ENCODE results near the gene CIC. TPM values are rescaled to one million over a fixed set of nuclear protein-coding genes. Genes with fewer than 3 reads are reported as not detected.

CIC gene
- total and polyA plus RNA-seq, 2 of the 13 experiments (the other 11 are each of a cell fraction or from before 2014, with no cell fraction given) = 5.9 to 8.0 TPM

GRCh38 chr19:42267644-42268141 is 1.4 kb upstream of the CIC start (continued):
- TF ChIP-seq SNAPC4 (CRISPR knock-in tag; IDR thresholded peaks at IDR 0.05) (no peak), ZNF383 (CRISPR knock-in tag; IDR thresholded peaks at IDR 0.05; ENCODE audit: borderline replicate concordance) (0 out of 2 replicates have a peak, but pooled peaks have one; percentile 47), MZF1 (CRISPR knock-in tag; IDR thresholded peaks at IDR 0.05; ENCODE audit: borderline replicate concordance) (0 out of 2 replicates have a peak, but pooled peaks have one; percentile 47), SP4 (CRISPR knock-in tag; IDR thresholded peaks at IDR 0.05) (peak; percentile 22; the same call in 1 of the 2 replicates), NCOA1 (CRISPR knock-in tag; IDR thresholded peaks at IDR 0.05) (no peak; the same call in 1 of the 2 replicates), PTBP1 (IDR thresholded peaks at IDR 0.05; ENCODE audit: low read depth, low read length, poor library complexity, severe bottlenecking) (no peak), ZNF652 (CRISPR knock-in tag; IDR thresholded peaks at IDR 0.05; ENCODE audit: borderline replicate concordance, low read depth) (no peak), ZBTB20 (CRISPR knock-in tag; IDR thresholded peaks at IDR 0.05; ENCODE audit: borderline replicate concordance, low read depth) (peak; percentile 49; the same call in 1 of the 2 replicates), NFIB (CRISPR knock-in tag; IDR thresholded peaks at IDR 0.05; ENCODE audit: borderline replicate concordance) (no peak), BHLHE40 (IDR thresholded peaks at IDR 0.05; ENCODE audit: low read length) (no peak), ZFP41 (CRISPR knock-in tag; IDR thresholded peaks at IDR 0.05; ENCODE audit: borderline replicate concordance) (no peak), RFX1 (IDR thresholded peaks at IDR 0.05) (no peak)
- TF ChIP-seq, protein P1, sequence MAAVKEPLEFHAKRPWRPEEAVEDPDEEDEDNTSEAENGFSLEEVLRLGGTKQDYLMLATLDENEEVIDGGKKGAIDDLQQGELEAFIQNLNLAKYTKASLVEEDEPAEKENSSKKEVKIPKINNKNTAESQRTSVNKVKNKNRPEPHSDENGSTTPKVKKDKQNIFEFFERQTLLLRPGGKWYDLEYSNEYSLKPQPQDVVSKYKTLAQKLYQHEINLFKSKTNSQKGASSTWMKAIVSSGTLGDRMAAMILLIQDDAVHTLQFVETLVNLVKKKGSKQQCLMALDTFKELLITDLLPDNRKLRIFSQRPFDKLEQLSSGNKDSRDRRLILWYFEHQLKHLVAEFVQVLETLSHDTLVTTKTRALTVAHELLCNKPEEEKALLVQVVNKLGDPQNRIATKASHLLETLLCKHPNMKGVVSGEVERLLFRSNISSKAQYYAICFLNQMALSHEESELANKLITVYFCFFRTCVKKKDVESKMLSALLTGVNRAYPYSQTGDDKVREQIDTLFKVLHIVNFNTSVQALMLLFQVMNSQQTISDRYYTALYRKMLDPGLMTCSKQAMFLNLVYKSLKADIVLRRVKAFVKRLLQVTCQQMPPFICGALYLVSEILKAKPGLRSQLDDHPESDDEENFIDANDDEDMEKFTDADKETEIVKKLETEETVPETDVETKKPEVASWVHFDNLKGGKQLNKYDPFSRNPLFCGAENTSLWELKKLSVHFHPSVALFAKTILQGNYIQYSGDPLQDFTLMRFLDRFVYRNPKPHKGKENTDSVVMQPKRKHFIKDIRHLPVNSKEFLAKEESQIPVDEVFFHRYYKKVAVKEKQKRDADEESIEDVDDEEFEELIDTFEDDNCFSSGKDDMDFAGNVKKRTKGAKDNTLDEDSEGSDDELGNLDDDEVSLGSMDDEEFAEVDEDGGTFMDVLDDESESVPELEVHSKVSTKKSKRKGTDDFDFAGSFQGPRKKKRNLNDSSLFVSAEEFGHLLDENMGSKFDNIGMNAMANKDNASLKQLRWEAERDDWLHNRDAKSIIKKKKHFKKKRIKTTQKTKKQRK (IDR thresholded peaks at IDR 0.05; ENCODE audit: low read length) = no peak
